ENCODE measurements around the gene CIDEB. TPM values are rescaled to one million over a fixed set of nuclear protein-coding genes. Genes with fewer than 3 reads are reported as not detected.

Gene CIDEB
- total and polyA plus RNA-seq, 9 of the 15 experiments (the other 6 are each of a cell fraction or from before 2014, with no cell fraction given): 0.03 to 0.35 (median 0.09) TPM; not detected in 3

GRCh38 chr14:24283796-24284460 lies 23.8 kb downstream of the CIDEB start:
- Histone ChIP-seq H3K4me3 (no peak overlapping the region), H3K9ac (ENCODE audit: insufficient read depth in 1 of 2, low read depth in 2 of 2, low read length in 2 of 2) (no peak overlapping the region), H3K4me1 (replicated peaks in 1 of 2; ENCODE audit: control insufficient read depth in 2 of 2, insufficient read depth in 2 of 2, low read length in 2 of 2) (no peaks in the 10 kb centered on the region; a peak in 1 of 5 replicates), H3K9me1 (ENCODE audit: control insufficient read depth, insufficient read depth, low read length) (no peaks in the 10 kb centered on the region), H3K9me3 (replicated peaks; ENCODE audit: control insufficient read depth, insufficient read depth, low read depth, low read length) (no peaks in the 10 kb centered on the region), H3K79me2 (ENCODE audit: control insufficient read depth, insufficient read depth, low read length) (no peaks in the 10 kb centered on the region), H3K4me2 (ENCODE audit: insufficient read depth, low read length) (no peak overlapping the region), H3K27me3 (ENCODE audit: control insufficient read depth in 2 of 2, insufficient read depth in 2 of 2, low read length in 2 of 2) (no peaks in the 10 kb centered on the region), H2AFZ (ENCODE audit: low read depth, low read length) (no peak overlapping the region), H3K36me3 (ENCODE audit: control insufficient read depth, insufficient read depth, low read length) (no peaks in the 10 kb centered on the region), H3K27ac (ENCODE audit: extremely low read depth, low read depth, low read length) (no peak overlapping the region), H4K20me1 (replicated peaks; ENCODE audit: control insufficient read depth, insufficient read depth, low read length) (no peaks in the 10 kb centered on the region)
- WGBS (ENCODE audit: insufficient coverage, low coverage, missing lambda C conversion rate): 49% methylated on average over 5 of the region's 5 CpGs
- ChIA-PET CTCF (ENCODE audit: low intra/inter-chr PET ratio) (interaction anchor here (0.6 kb wide), 1 partner anchor 428 kb away, joined by 3 read pairs; no protein-coding TSS in a partner anchor), POLR2A (interaction anchor here (1.7 kb wide), 1 partner anchor 12 kb away, joined by 5 read pairs; no protein-coding TSS in a partner anchor)
- intact Hi-C loops (cut with micrococcal nuclease): no loop called here
- DNase-seq (ENCODE audit: extremely low read depth in 1 of 4, low spot score in 3 of 4) (no peak), ATAC-seq (no peak; the same call in 2 of the 3 replicates), FAIRE-seq (no peak)
- BruUV-seq (replicated peaks): no TSS peak
- TF ChIP-seq HMGXB4 (CRISPR knock-in tag; IDR thresholded peaks at IDR 0.05): no peak
- TF ChIP-seq ZNF830 (CRISPR knock-in tag; IDR thresholded peaks at IDR 0.05): no peak
- no peak for TF ChIP-seq NELFE (IDR thresholded peaks at IDR 0.05; ENCODE audit: insufficient read depth, insufficient read length)
- no peak for TF ChIP-seq TAF15 (IDR thresholded peaks at IDR 0.05; ENCODE audit: low read depth, low read length)
- in situ Hi-C loops (cut with MboI): no loop called here

Measured in K562 (cell line).